Measurements from ENCODE around the gene PRODH.
"Not testable (repeated sequence)": the region's sequence is repeated elsewhere in the genome, so short reads cannot be mapped to it uniquely, and the experiment has no call there.

PRODH gene

GRCh38 chr22:18905540-18906409, 30.3 kb downstream of the PRODH start, which contains the start of gene DGCR6:
DGCR6 (plus strand) TSS chr22:18906320; CDS start chr22:18906375, 55 bp downstream.
- no peak for DNase-seq

- DNase-seq: not testable (repeated sequence)
Measured at GRCh38 chr22:18896037-18896657, 39.9 kb downstream of the PRODH start.

GRCh38 chr22:18893775-18894174, 42.3 kb downstream of the PRODH start:
- not testable (repeated sequence) for DNase-seq

GRCh38 chr22:18890510-18891192, 45.4 kb downstream of the PRODH start:
- not testable (repeated sequence) for DNase-seq

GRCh38 chr22:18888115-18888514, 48.0 kb downstream of the PRODH start:
- no peak for DNase-seq

GRCh38 chr22:18884465-18884864, 51.6 kb downstream of the PRODH start:
- not testable (repeated sequence) for DNase-seq

GRCh38 chr22:18881260-18881659, 54.8 kb downstream of the PRODH start:
- not testable (repeated sequence) for DNase-seq

All from SW 1271 (cell line).